ENCODE results near the gene KPNA4.
"Not testable (repeated sequence)": the region's sequence is repeated elsewhere in the genome, so short reads cannot be mapped to it uniquely, and the experiment has no call there.

KPNA4 gene

DNA sequence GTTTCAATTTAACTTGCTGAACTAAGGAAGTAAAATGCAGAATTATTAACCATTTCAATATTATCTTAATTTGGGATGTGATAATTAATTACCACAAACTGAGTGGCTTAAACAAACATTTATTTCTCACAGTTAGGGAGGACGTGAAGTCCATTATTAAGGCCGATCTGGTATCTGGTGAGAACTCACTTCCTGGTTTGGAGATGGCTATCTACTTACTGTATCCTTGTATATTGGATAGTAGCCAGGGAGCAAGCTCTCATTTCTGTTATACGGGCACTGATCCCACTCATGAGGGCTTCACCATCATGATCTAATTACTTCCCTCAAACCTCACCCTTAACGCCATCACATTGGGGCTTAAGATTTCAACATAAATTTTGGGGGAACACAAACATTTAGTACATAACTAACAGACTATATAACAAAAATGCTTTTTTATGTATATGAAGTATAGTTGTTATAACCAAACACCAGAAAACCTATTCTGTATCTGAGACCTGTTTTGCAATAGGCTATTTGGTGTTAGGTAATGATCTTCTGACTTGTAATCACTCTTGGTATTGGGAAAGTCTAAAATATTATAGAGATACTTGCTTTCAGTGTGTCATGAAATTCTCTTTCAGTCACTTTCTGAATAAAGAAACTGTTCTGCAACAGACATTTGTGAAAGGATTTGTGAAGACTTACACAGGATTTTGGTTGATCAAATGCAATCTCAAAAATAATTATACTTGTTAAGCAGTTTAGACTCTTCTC is 4.7 kb upstream of the KPNA4 start:
- no peak for DNase-seq

DNA sequence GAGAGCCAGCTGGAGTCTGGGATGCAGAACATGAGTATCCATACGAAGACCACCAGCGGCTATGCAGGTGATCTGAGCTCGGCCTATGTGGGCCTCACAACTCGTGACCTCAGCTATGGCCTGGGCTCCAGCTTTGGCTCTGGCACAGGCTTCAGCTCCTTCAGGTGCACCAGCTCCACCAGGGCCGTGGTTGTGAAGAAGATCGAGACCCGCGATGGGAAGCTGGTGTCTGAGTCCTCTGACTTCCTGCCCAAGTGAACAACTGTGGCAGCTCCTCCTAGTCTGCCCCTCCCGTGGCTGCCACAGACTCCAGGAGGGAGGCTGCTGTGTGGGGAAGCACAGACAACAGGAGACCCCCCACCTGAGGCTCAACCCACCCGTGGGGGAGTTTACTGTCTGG is 3.6 kb upstream of the KPNA4 start:
- DNase-seq, result no peak

DNA sequence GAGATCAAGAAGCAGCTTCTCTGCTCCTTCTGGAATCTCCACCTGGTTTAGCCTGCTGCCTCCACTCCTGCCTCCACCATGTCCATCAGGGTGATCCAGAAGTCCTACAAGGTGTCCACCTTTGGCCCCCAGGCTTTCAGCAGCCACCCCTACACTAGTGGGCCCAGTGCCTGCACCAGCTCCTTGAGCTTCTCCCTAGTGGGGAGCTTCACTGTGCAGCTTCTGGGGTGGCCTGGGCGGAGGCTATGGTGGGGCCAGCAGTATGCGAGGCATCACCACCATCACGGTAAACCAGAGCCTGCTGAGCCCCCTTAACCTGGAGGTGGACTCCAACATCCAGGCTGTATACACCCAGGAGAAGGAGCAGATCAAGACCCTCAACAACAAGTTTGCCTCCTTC is 2.4 kb upstream of the KPNA4 start:
- no peak for DNase-seq

- DNase-seq, result no peak
These were observed 1.1 kb upstream of the KPNA4 start for GRCh38 chr3:160566499-160566898.

DNA sequence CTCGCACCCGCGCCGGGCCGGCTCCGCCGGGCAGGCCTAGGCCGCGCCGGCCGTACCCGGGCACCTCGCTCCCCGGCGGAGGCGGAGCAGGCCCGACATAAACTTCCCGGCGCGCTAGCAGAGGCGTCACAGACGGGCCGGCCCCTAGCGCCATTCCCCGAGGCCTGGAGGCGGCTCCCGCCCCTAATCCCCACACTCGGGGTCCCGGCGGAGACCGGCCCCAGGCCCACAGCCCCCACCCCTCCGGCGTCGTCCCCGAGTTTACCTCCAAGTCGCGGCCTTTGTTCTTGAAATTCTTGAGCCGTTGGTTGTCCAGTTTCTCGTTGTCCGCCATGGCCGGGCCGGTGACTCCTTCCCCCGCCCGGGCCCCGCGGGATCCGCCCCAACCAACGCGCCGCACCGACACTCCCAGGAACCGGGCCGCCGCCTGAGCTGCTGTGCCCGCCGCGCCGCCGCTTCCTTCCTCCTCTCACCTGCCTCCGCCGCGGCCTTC is 376 bp downstream of the KPNA4 start:
- peak; percentile 67 to 69 for DNase-seq

DNA sequence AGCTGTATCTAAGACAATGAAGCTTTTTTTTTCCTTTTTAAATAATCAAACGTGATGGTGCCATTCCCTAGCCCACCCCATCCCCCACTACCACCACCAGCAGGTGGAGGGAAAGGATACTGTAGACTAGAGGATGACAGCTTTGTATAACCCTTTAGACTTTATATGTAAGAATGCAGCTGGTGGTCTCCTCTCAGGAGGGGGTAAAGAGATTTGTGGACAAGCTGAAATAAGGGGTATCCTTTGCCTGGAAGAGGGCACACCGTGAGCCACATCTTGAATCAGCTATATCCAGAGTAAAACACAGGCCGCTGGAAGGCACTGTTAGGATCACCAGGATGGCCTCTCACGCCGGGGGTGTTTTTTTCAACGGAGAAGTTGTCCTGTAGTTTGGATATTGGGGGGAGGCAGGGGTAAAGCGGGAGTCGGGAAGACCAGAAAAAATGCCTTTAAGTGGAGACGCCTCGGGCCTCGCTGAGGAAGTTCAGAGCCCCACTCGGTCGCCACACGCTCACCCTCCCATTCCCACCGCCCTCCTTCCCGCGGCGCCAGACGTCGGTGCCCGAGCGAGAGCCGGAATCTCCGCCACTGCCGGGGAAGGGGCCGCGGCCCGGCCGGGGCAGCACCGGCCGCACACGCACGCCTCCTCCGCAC is 986 bp downstream of the KPNA4 start:
- DNase-seq, result peak in 1 of 2 donors; percentile 26

GRCh38 chr3:160562952-160563351 is 2.4 kb downstream of the KPNA4 start:
- DNase-seq, result no peak

- no peak for DNase-seq
These were observed 7.8 kb downstream of the KPNA4 start for GRCh38 chr3:160557571-160557970.

GRCh38 chr3:160556141-160556540 is 9.2 kb downstream of the KPNA4 start:
- no peak for DNase-seq

DNA sequence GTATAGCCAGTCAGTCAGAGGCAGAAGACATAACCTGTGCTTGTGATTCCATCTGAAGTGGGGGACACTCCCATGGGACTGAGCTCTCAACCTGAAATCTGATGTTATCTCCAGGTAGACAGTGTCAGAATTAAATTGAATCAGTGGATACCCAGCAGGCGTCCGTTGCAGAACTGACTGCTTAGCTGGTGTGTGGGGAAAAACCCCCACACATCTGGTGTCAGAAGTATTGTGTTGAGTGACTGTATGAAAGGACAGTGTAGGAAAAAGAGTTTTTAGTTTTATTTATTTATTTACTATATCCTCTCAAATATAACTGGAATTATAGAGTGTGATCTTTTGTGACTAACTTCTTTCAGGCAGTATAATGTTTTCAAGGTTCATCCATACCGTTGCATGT is 10.4 kb downstream of the KPNA4 start:
- DNase-seq, result no peak

GRCh38 chr3:160553827-160554226 is 11.5 kb downstream of the KPNA4 start:
- DNase-seq, result no peak

DNA sequence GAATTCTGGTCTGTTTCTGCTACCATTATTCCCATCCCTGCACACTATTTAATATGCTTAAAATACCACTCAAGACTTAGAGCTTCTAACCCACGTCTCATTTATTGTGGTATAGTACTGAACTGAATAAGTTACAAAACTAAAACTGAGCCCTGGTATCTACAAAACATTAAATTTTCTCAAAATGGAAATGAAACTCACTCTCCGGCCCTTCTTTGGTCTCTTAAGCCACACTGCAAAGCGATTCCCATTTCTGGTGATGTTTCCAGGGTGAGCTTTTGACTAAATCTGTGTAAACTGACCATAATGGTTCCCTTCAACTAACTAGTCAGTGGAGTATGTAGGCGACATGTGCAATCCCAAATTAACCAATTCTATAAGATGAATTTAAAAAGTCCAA is 18.6 kb downstream of the KPNA4 start:
- no peak for DNase-seq

DNA sequence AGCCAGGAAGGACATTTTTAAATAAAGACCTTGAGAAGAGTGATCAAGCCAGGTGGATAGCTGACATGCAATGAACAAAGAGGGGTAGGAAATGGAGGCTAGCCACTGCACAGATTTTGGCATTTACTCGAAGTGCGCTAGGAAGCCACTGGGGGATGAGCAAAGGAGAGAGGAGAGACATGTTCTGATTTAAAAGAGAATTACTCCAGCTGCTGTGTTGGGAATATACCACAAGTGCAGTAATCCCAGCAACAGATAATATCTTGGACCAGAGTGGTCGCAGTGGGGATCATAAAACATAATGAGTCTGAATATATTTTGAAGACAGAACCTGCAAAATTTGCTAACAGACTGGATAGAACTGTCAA is 19.9 kb downstream of the KPNA4 start:
- no peak for DNase-seq

DNA sequence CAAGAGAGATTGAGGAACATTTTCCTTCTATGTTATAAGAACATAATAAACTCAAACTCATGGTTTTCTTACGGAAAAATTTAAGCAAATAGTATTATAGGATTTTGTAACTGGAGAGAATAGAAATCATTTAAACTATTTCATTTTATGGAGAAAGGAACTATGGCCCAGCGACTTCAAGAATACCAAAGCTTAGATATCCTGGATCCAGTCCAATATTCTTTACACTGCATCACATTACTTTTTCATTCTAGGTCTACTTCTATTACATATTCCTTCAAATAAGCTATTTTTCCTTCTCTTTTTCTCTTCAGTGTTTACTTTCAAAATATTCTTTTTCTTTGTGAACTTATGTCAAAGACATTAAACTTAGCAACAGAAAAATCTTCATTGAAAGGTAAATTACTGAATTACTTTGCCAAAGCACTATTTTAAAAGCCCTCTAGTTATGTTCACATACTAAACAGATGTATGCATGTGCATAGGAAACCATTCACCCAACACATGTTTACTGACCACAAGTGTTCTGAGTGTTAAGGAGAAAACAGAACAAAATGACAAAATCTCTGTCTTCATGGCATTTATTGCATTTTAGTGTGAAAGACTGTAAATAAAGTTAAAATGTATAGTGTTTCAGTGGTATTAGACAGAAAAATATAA is 20.4 kb downstream of the KPNA4 start:
- DNase-seq, result no peak

- DNase-seq, result no peak
These were observed 24.8 kb downstream of the KPNA4 start for GRCh38 chr3:160540551-160540950.

- no peak for DNase-seq
These were observed 26.5 kb downstream of the KPNA4 start for GRCh38 chr3:160538895-160539294.

- no peak for DNase-seq
These were observed 27.6 kb downstream of the KPNA4 start for GRCh38 chr3:160537729-160538128.

DNA sequence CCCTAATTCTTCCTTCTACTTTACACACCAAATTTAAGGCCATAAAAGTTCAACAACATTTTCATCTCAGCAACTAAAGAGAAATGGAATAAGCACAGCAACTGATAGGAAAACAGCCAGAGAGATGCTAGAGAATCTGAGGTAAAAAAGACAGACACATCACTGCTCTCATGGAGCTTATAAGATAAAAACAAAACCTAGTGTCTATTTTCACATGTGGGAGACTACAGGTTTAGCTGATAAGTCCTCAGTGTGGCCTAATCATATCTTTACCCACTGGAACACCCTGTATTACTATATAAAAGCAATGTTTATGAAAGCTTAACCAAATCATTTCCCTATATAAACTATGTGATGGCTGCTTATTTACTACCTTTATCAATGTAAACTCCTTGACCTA is 33.0 kb downstream of the KPNA4 start:
- DNase-seq, result no peak

DNA sequence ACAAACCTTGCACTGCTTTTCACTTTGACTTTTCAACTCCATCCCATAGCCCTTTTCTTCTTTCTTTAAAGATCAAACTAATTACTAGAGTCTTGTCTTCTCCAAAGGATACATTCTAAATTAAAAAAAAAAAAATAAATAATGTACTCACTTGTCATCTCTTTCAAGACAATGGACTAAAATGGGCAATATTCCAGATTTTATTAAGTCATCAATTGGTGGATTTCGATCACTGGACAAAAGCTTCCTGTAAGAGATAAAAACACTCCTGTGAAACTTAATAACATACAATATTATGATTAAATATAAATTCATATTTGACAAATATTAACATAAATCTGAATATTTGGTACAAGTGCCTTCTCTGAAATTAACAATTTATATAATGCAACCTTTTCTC is 34.1 kb downstream of the KPNA4 start:
- DNase-seq, result no peak

GRCh38 chr3:160516391-160516790 is 49.0 kb downstream of the KPNA4 start:
- DNase-seq, result not testable (repeated sequence)

- no peak for DNase-seq
These were observed 64.0 kb downstream of the KPNA4 start for GRCh38 chr3:160501325-160501724.

- DNase-seq, result no peak
These were observed 67.2 kb downstream of the KPNA4 start for GRCh38 chr3:160498202-160498601.

DNA sequence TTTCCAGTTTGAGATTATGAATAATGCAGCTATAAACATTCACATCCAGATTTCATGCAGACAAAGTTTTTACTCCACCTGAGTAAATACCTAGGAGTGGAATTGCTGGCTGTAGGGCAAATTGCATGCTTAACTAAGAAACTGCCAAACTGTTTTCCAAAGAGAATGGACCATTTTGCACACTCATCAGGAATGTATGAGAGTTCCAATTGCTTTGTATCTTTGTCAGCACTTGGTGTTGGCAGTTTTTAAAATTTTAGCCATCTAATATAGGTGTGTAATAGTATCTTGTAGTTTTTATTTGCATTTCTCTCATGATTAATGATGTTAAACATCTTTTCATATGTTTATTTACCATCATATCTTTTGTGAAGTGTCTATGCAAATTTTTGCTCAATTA is 75.2 kb downstream of the KPNA4 start:
- DNase-seq, result no peak

DNA sequence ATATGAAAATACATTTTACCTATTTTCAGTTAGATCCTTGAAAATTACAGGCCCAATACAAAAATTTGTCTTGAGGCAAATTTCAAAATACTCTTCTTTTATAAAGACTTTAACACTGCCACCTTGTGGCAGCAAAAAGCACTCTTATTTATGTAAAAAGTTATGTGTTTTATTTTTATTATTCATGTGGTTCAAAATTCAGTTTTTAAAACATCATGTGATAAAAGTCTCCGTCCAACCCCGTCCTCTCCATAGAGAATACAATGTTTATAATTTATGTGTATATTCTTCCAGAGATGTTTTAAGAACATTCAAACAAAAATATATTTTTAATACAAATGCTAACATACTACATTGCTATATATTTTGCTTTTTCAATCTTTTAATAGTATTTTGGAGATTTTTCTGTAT is 78.9 kb downstream of the KPNA4 start:
- no peak for DNase-seq
